WI38 (cell line): ENCODE measurements around the gene EXOC4.

ENCODE experiments used
- H3K4me3 ChIP-seq: 2 replicates; pipeline ENCODE4 v1.5.1; 2011; ENCODE audit warnings: low read depth, mild to moderate bottlenecking, control low read depth, low read length
- CTCF ChIP-seq: IDR thresholded peaks from 2 replicates; pipeline ENCODE4 v1.5.1; 2012; ENCODE audit warnings: low read depth, mild to moderate bottlenecking, control low read depth, low read length

Gene EXOC4

GRCh38 chr7:133827707-133828623 lies 575.1 kb downstream of the EXOC4 start:
- H3K4me3 ChIP-seq: no peak overlapping the region
- no peak for TF ChIP-seq CTCF

- no peak overlapping the region for H3K4me3 ChIP-seq
- no peak for TF ChIP-seq CTCF
These were observed 576.0 kb downstream of the EXOC4 start for GRCh38 chr7:133828906-133829305.

- no peak for TF ChIP-seq CTCF
- no peak overlapping the region for H3K4me3 ChIP-seq
These were observed 576.5 kb downstream of the EXOC4 start for GRCh38 chr7:133829336-133829897.

GRCh38 chr7:133830081-133830480 lies 577.2 kb downstream of the EXOC4 start:
- no peak for TF ChIP-seq CTCF
- H3K4me3 ChIP-seq: no peak overlapping the region

- no peak overlapping the region for H3K4me3 ChIP-seq
- no peak for TF ChIP-seq CTCF
These were observed 583.8 kb downstream of the EXOC4 start for GRCh38 chr7:133836666-133837065.

GRCh38 chr7:133837224-133837623 lies 584.3 kb downstream of the EXOC4 start:
- no peak for TF ChIP-seq CTCF
- H3K4me3 ChIP-seq: no peak overlapping the region

GRCh38 chr7:133839121-133839520 lies 586.2 kb downstream of the EXOC4 start:
- no peak for TF ChIP-seq CTCF
- H3K4me3 ChIP-seq: no peak overlapping the region
